Stimulated activated CD4-positive, alpha-beta T cell treated with anti-CD3 and anti-CD28 coated beads, Interleukin-4, amount 100 ng/mL, for 4 hours (primary cell): ENCODE results near the gene CTDSP2.
"Not testable (repeated sequence)": the region's sequence is repeated elsewhere in the genome, so short reads cannot be mapped to it uniquely, and the experiment has no call there.

Experiments
- DNase-seq, 2 experiments: peaks; one replicate each; pipeline ENCODE4 v3.0.0-alpha.2; 2020

Gene CTDSP2

DNA sequence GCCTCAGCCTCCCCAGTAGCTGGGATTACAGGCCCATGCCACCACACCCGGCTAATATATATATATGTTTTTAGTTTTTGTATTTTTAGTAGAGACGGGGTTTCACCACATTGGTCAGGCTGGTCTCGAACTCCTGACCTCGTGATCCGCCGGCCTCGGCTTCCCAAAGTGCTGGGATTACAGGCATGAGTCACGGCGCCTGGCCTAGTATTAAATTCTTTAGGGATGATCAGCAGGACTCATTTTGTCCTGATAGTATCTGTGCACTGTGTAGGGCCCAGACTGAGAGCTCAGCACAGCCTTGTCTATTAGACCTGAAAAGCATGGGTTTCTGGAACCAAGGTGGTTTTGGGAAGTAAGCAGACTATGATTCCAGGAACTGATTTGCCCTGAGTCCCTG is 34.5 kb upstream of the CTDSP2 start:
- DNase-seq, result not testable (repeated sequence)

DNA sequence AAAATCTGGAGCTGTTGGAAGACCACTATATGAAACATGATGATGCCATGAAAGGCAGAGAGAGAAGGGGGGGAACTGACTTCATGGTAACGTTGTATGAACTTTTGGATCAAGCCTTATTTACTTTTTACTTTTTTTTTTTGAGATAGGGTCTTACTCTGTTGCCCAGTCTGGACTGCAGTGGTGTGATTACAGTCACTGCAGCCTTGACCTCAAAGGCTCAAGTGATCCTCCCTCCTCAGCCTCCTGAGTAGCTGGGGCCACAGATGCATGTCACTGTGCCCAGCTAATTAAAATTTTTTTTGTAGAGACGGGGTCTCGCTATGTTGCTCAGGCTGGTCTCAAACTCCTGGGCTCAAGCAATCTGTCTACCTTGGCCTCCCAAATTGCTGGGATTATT is 31.3 kb upstream of the CTDSP2 start:
- no peak for DNase-seq

DNA sequence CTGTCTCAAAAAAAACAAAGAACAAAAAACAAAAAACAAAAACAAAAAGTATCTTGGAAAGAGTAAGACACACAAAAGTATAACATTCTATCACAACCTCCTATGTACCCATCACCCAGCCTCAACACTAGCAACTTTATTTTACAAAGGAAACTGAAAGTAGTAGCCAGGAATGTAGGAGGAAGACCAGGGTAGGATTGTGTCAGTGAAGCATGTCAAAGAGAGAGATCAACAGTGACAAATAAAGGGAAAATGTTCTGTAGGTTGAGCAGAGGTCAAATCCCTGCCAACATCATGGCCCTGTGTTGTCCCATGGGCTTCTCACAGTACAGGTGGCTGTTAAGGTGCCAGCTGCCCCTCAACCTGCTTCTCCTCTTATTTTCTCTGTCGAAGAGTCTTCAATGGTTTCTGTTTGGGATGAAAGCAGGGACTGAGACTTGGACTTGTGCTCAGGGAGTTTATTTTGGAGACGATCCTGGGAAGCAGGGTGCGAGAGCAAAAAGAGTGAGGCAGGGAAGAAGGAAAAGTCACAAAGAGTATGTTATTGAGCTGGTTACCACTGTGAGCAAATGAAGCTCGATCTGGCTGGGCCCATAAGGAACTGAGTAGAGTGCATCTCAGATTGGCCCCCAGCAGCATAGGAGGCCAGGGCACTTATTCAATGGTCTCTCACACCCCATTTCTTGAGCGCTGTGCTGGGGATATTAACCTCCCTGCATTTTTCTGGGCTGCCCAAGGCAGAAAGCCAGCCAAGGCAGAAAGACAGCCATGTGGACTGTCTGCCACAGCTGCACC is 29.4 kb upstream of the CTDSP2 start:
- no peak for DNase-seq

DNA sequence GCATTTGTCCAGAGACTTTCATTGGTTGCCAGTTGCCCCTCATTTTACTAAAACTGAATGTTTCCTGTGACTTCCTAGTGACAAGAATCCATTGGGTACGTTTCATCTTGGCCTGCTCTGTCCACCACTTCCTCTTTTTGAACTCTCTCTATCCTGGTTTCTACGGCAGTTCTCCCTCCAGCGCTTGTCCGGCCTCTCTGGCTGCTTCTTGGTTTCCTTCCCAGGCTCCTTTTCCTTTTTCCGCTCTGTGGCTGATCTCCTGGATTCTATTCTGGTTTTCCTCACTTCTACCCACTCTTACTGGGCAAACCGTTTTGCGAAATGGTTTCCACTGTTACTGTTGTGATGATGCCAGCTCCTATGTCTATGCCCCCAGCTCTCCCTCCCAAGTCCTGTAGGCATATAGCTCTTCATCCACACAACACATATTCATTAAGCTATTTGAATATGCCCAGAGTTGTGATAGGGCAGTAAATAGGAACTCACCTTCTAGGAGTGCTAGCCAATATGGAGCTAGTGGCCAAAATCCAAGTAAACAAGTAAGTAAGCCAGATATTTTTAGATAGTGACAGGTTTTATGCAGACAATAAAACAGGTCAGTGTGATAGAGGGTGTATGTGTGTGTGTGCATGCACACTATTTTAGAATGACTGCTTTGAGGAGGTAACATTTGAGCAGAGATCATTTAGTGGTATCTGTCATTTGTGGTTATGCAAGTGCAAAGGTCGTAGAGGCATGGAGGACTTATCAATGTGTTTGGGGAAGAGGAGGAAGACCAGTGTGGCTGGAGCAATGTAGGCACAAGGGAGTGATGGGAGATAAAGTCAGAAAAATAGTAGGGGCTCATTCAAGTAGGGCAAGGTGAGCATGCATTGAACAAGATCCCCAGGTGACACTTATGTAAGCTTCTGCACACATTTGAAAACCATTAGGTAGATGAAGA is 27.9 kb upstream of the CTDSP2 start:
- no peak for DNase-seq

GRCh38 chr12:57872362-57872761 is 25.8 kb upstream of the CTDSP2 start:
- no peak for DNase-seq

DNA sequence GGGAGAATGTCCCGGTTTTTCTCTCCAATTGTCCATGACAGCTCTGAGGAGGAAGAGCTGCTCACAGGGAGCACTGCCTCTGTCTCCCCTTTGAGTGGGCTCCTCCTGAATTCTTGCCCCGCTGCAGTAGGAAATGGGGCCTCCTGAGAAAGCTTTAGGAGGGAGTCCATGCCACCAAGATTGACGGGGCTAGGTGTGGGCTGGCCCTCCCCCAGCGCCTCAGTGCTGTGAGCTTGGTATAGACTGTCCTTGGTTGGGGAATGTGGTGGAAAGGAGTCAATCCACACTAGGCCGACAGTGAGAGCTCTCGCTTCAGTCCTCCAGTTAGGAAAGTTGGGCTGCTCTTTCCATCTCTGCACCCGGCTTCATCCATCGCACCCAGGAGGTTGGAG is 23.4 kb upstream of the CTDSP2 start:
- DNase-seq, result no peak

GRCh38 chr12:57869298-57869926 is 22.9 kb upstream of the CTDSP2 start:
- DNase-seq, result no peak

- no peak for DNase-seq
These were observed 22.3 kb upstream of the CTDSP2 start for GRCh38 chr12:57868851-57869268.

DNA sequence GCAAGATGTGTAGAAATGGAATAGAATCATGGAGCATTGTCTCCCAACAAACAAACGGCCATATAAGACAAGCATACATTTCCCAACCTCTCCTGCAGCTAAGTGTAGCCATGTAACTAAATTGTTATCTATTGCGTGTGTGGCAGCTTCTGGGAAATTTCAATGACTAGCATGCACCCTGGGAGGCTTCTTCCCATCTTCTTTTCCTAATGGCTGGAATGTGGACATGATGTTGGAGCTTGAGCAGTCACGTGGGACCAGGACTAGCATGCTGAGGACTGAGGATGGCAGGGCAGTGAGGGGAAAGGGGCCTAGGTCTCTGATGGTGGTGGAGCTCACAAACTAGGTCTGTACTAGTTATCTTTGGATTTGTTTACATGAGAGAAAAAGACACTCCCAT is 21.7 kb upstream of the CTDSP2 start:
- DNase-seq, result no peak

GRCh38 chr12:57866308-57867019 is 19.9 kb upstream of the CTDSP2 start:
- no peak for DNase-seq

DNA sequence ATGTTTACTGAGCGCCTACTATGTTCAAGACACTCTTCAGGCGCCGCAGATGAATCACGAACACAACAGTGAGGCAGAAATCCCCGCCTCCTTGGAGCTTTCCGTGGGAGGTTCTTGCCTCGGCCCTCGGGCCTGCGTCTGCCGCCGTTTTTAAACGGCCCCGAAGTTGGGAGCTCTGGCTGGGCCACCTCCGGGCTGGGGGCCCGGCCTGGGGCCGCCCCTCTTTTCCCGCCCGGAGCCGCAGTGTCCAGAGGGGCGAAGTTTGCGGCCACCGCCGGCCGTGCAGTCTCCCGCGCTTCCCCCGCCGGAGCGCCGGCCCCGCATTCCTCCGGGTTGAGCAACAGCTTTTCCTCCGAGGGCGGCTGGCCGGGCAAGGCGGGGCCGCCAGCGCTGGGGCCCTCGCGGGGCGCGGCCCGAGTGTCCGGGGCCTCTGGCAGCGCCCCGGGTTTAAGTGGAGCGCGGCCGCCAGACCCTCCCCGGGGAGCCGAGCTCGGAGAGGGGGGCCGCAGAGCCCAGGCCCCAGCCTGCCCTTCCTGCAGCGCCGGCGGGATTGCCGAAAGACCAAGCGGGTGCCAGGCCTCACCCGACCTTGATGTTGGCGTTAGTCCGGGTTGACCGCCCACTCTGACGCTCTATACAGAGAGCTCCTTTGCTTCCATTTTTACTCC is 18.7 kb upstream of the CTDSP2 start:
- DNase-seq, result peak; percentile 56 to 75

GRCh38 chr12:57864442-57865083 is 18.0 kb upstream of the CTDSP2 start:
- no peak for DNase-seq

DNA sequence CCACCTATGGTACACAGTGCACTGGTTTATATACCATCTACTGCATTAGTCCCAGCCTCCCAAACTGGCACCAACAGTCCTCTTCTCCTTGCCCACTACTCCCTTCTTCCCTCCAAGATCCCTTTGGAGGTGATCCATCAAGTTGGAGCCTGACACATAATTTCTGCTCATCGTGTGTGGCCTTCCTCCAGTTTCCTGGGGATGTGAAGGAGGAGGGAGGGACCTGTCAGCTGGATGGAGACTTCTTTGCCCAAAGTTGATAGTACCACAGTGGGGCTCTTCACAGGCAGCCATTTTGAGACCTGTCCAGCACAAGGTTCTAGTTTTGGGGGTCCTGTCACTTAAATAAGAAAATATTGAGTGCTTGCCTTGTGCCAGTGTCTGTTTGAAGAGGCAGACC is 17.1 kb upstream of the CTDSP2 start:
- no peak for DNase-seq

DNA sequence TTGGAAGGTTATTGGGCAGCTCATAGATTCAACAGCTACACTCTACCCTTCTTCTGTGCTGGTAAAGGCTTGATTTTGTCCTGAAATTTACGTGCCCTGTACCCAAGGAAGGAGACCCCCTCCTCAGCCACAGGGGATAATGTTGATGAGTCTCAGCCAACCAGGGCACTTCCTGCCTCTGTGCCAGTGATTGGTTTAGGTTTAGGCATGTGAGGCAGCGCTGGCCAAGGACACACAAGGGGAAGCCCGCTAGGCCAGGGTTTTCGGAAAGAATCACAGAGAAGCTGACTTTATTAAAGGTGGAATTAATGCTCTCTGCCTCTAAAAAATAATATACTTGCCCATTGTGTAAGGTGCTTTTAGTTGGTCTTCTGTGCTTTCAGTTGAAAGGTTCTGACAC is 15.4 kb upstream of the CTDSP2 start:
- DNase-seq, result no peak

- not testable (repeated sequence) for DNase-seq
These were observed 14.4 kb upstream of the CTDSP2 start for GRCh38 chr12:57860883-57861282.

DNA sequence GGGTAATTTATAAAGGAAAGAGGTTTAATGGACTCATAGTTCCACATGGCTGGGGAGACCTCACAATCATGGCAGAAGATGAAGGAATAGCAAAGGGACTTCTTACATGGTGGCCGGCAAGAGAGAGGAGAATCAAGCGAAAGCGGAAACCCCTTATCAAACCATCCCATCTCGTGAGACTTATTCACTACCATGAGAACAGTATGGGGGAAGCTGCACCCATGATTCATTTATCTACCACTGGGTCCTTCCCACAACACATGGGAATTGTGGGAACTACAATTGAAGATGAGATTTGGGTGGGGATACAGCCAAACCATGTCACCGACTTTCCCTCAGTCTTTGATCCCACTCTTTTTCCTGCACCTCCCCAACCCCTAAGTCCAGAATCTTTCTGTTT is 12.6 kb upstream of the CTDSP2 start:
- DNase-seq, result no peak

- not testable (repeated sequence) for DNase-seq
These were observed 11.6 kb upstream of the CTDSP2 start for GRCh38 chr12:57858123-57858522.

DNA sequence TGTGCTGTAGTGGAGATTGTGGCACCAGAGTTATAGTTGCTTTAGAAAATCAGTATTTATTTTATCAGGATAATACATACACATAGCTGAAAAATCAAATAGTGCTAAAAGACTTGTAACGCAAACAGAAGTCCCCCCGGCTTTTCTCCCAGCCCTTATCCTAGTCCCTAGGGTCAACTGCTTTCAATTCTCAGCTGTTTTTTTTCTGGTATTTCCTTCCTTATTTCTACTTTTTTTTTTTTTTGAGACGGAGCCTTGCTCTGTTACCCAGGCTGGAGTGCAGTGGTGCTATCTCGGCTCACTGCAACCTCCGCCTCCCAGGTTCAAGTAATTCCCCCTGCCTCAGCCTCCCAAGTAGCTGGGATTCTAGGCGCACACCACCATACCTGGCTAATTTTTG is 8.4 kb upstream of the CTDSP2 start:
- DNase-seq, result no peak

DNA sequence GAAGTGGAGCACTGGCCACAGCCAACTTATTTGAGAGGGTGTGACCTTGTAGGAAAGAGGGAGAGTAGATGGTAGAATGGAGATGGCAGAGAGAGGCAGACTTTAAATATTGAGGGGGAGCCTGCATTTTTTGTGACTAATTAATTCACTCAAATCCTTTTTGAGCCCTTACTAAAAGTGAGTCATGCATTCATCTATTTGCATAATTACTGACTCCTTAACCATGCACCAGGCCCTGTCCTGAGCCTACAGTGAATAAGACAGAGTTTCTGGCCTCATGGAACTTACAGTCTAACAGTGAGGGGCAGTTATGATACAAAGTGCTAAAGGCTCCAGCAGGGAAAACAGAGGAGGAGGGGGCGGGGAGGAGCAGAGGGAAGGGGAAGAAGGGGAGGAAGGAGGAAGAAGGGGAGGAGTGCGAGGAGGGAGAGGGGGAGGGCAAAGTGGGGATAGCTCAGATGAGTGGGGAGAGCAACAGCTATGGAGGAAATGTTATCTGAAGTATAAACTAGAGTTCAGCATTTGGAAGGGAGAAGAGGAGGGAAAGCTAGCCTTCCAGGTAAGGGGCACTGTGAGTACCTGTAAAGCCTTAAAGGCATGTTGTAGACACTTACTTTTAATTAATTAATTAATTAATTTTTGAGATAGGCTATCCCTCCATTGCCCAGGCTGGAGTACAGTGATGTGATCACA is 7.5 kb upstream of the CTDSP2 start:
- DNase-seq, result no peak

GRCh38 chr12:57852620-57853500 is 6.3 kb upstream of the CTDSP2 start:
- DNase-seq, result no peak
